DOHH2 (cell line): ENCODE results near the gene TACC2.
"Not testable (repeated sequence)": the region's sequence is repeated elsewhere in the genome, so short reads cannot be mapped to it uniquely, and the experiment has no call there.

Experiments used
- H3F3A ChIP-seq: fragments of 200-600 bp; sonication (generic), shearing (Covaris generic); 2 replicates; pipeline ENCODE4 v1.6.0; 2016; ENCODE audit warnings: antibody characterized with exemption, mild to moderate bottlenecking; ENCODE audit not compliant: control insufficient read depth, insufficient read depth
- H3K27ac ChIP-seq: fragments of 200-600 bp; sonication (generic); 2 replicates; pipeline ENCODE4 v1.5.1; 2014; ENCODE audit warnings: low read depth, mild to moderate bottlenecking, low read length, moderate library complexity
- H3K27me3 ChIP-seq: fragments of 200-600 bp; sonication (generic); 2 replicates; pipeline ENCODE4 v1.6.1; 2014; ENCODE audit warnings: mild to moderate bottlenecking, low read length, mixed read lengths; ENCODE audit not compliant: control insufficient read depth
- H3K36me3 ChIP-seq: fragments of 200-600 bp; sonication (generic); 2 replicates; pipeline ENCODE4 v1.6.1; 2014; ENCODE audit warnings: mild to moderate bottlenecking, low read length, moderate library complexity, mixed read lengths; ENCODE audit not compliant: control insufficient read depth
- H3K4me1 ChIP-seq: fragments of 200-600 bp; sonication (generic); 2 replicates; pipeline ENCODE4 v1.6.1; 2014; ENCODE audit warnings: mild to moderate bottlenecking, low read length, mixed read lengths; ENCODE audit not compliant: control insufficient read depth
- H3K4me2 ChIP-seq: fragments of 200-600 bp; sonication (generic); 2 replicates; pipeline ENCODE4 v1.6.0; 2014; ENCODE audit warnings: mild to moderate bottlenecking, low read length, moderate library complexity
- H3K4me3 ChIP-seq: fragments of 200-600 bp; sonication (generic); 2 replicates; pipeline ENCODE4 v1.5.1; 2014; ENCODE audit warnings: mild to moderate bottlenecking, low read length, mixed read lengths
- H3K79me2 ChIP-seq: fragments of 200-600 bp; sonication (generic); 2 replicates; pipeline ENCODE4 v1.6.1; 2014; ENCODE audit warnings: mild to moderate bottlenecking, low read length, mixed read lengths; ENCODE audit not compliant: control insufficient read depth
- H3K9me2 ChIP-seq: fragments of 200-600 bp; sonication (generic); replicated peaks from 2 replicates; pipeline ENCODE4 v1.6.1; 2014; ENCODE audit warnings: mild to moderate bottlenecking, low read length, mixed read lengths; ENCODE audit not compliant: control insufficient read depth
- H3K9me3 ChIP-seq: fragments of 200-600 bp; sonication (generic); 2 replicates; pipeline ENCODE4 v1.6.1; 2014; ENCODE audit warnings: antibody characterized with exemption, low read length, mixed read lengths; ENCODE audit not compliant: control insufficient read depth, insufficient read depth
- H4K20me1 ChIP-seq: fragments of 200-600 bp; sonication (generic); 2 replicates; pipeline ENCODE4 v1.6.0; 2014; ENCODE audit warnings: low read depth, mild to moderate bottlenecking, antibody characterized with exemption, low read length, moderate library complexity; ENCODE audit not compliant: control insufficient read depth, insufficient read depth
- CTCF ChIP-seq: fragments of 200-600 bp; sonication (generic); IDR thresholded peaks from one replicate; pipeline ENCODE4 v1.5.1; 2014; ENCODE audit warnings: antibody characterized with exemption, mild to moderate bottlenecking, low read depth, low read length; ENCODE audit not compliant: poor library complexity, severe bottlenecking
- EZH2phosphoT487 ChIP-seq: fragments of 200-600 bp; sonication (generic); IDR thresholded peaks from 2 replicates; pipeline ENCODE4 v1.6.1; 2017; ENCODE audit warnings: borderline replicate concordance, mild to moderate bottlenecking, antibody characterized with exemption, low read length, moderate library complexity, mixed read lengths

TACC2 gene

GRCh38 chr10:121990015-121990677, 1.2 kb downstream of the TACC2 start:
- Histone ChIP-seq H3K9me3 (no peaks in the 10 kb centered on the region), H3K4me1 (no peaks in the 10 kb centered on the region), H3K4me2 (no peak overlapping the region), H3K4me3 (no peak overlapping the region), H3K79me2 (no peaks in the 10 kb centered on the region), H4K20me1 (no peaks in the 10 kb centered on the region), H3F3A (no peaks in the 10 kb centered on the region), H3K36me3 (no peaks in the 10 kb centered on the region), H3K27ac (no peak overlapping the region), H3K9me2 (no peaks in the 10 kb centered on the region), H3K27me3 (no peaks in the 10 kb centered on the region)
- no peak for TF ChIP-seq CTCF
- no peak for TF ChIP-seq EZH2phosphoT487

GRCh38 chr10:121991727-121992126, 2.8 kb downstream of the TACC2 start:
- not testable (repeated sequence) for H3K4me1 ChIP-seq, H3K4me2 ChIP-seq, H3K4me3 ChIP-seq, H3K79me2 ChIP-seq, H3K27me3 ChIP-seq, H3K9me2 ChIP-seq, H3K36me3 ChIP-seq, H3F3A ChIP-seq, H4K20me1 ChIP-seq, H3K9me3 ChIP-seq, H3K27ac ChIP-seq

- Histone ChIP-seq H4K20me1 (no peaks in the 10 kb centered on the region), H3K27me3 (no peaks in the 10 kb centered on the region), H3K4me2 (no peak overlapping the region), H3F3A (no peaks in the 10 kb centered on the region), H3K4me1 (no peaks in the 10 kb centered on the region), H3K9me3 (no peaks in the 10 kb centered on the region), H3K27ac (no peak overlapping the region), H3K4me3 (no peak overlapping the region), H3K36me3 (no peaks in the 10 kb centered on the region), H3K79me2 (no peaks in the 10 kb centered on the region), H3K9me2 (no peaks in the 10 kb centered on the region)
- no peak for TF ChIP-seq EZH2phosphoT487
- no peak for TF ChIP-seq CTCF
Observed at GRCh38 chr10:121994429-121994941, 5.5 kb downstream of the TACC2 start.

- H3K4me1 ChIP-seq, result no peaks in the 10 kb centered on the region
- H3F3A ChIP-seq, result no peaks in the 10 kb centered on the region
- no peak overlapping the region for H3K4me3 ChIP-seq
- H4K20me1 ChIP-seq, result no peaks in the 10 kb centered on the region
- no peak overlapping the region for H3K4me2 ChIP-seq
- no peaks in the 10 kb centered on the region for H3K27me3 ChIP-seq
- no peaks in the 10 kb centered on the region for H3K36me3 ChIP-seq
- H3K79me2 ChIP-seq, result no peaks in the 10 kb centered on the region
- TF ChIP-seq CTCF (no peak), EZH2phosphoT487 (no peak)
- no peaks in the 10 kb centered on the region for H3K9me2 ChIP-seq
- no peak overlapping the region for H3K27ac ChIP-seq
- H3K9me3 ChIP-seq, result no peaks in the 10 kb centered on the region
Observed at GRCh38 chr10:121998462-121998861, 9.5 kb downstream of the TACC2 start.
